ENCODE measurements around the gene MSLN.

- TF ChIP-seq POLR2A (IDR thresholded peaks at IDR 0.05; ENCODE audit: extremely low read depth, insufficient read length) (no peak), CTCF (IDR thresholded peaks at IDR 0.05; ENCODE audit: low read depth, low read length) (no peak), MYC (IDR thresholded peaks at IDR 0.05; ENCODE audit: low read depth, low read length) (no peak)
Measured at GRCh38 chr16:740459-740763, 20.1 kb upstream of the MSLN start.

Data from NB4 (cell line).